HEK293T (cell line): ENCODE data around the gene COL23A1.

Source experiments
- CTCF ChIA-PET: fragments of 350-600 bp; formaldehyde crosslinking; extraction: SDS; loops from one replicate; lab custom pipeline; 2021; ENCODE audit warnings: antibody characterized with exemption, inconsistent platforms; lab: Yijun Ruan, JAX
- POLR2A ChIA-PET: fragments of 350-600 bp; formaldehyde crosslinking; extraction: SDS; loops from one replicate; lab custom pipeline; 2020; ENCODE audit warnings: antibody characterized with exemption, inconsistent platforms; lab: Yijun Ruan, JAX
- DNase-seq: peaks from one replicate; pipeline ENCODE4 v3.0.0; 2012; ENCODE audit warnings: mixed read lengths; ENCODE audit errors: extremely low spot score
- ARNT ChIP-seq: fragments of 450-650 bp; IDR thresholded peaks from 2 replicates; pipeline ENCODE4 v1.6.1; 2017; ENCODE audit warnings: mild to moderate bottlenecking
- BHLHE40 ChIP-seq: fragments of 450-650 bp; IDR thresholded peaks from 2 replicates; pipeline ENCODE4 v1.6.1; 2016; ENCODE audit warnings: mild to moderate bottlenecking, moderate library complexity, borderline replicate concordance
- CTBP1 ChIP-seq: fragments of 450-650 bp; IDR thresholded peaks from 2 replicates; pipeline ENCODE4 v1.6.1; 2016; ENCODE audit warnings: borderline replicate concordance
- ELF4 ChIP-seq: fragments of 450-650 bp; IDR thresholded peaks from 2 replicates; pipeline ENCODE4 v1.6.1; 2017; ENCODE audit warnings: antibody characterized with exemption
- FOXA1 ChIP-seq: fragments of 450-650 bp; IDR thresholded peaks from 2 replicates; pipeline ENCODE4 v1.6.1; 2016; ENCODE audit warnings: mild to moderate bottlenecking
- FOXK2 ChIP-seq: fragments of 450-650 bp; IDR thresholded peaks from 2 replicates; pipeline ENCODE4 v1.6.1; 2016; ENCODE audit warnings: mild to moderate bottlenecking
- FOXM1 ChIP-seq: fragments of 450-650 bp; IDR thresholded peaks from 2 replicates; pipeline ENCODE4 v1.6.1; 2017; ENCODE audit warnings: mild to moderate bottlenecking, borderline replicate concordance
- HDGF ChIP-seq: fragments of 450-650 bp; IDR thresholded peaks from 2 replicates; pipeline ENCODE4 v1.6.1; 2017; ENCODE audit warnings: antibody characterized with exemption, borderline replicate concordance
- L3MBTL2 ChIP-seq: fragments of 450-650 bp; conservative IDR thresholded peaks from 2 replicates; pipeline ENCODE4 v1.6.1; 2016; ENCODE audit warnings: mild to moderate bottlenecking
- LEF1 ChIP-seq: fragments of 450-650 bp; IDR thresholded peaks from 2 replicates; pipeline ENCODE4 v1.6.1; 2017; ENCODE audit warnings: mild to moderate bottlenecking, borderline replicate concordance
- NFRKB ChIP-seq: fragments of 450-650 bp; IDR thresholded peaks from 2 replicates; pipeline ENCODE4 v1.6.1; 2016; ENCODE audit warnings: mild to moderate bottlenecking, moderate library complexity
- PKNOX1 ChIP-seq: fragments of 450-650 bp; IDR thresholded peaks from 2 replicates; pipeline ENCODE4 v1.6.1; 2016
- SP1 ChIP-seq: fragments of 450-650 bp; IDR thresholded peaks from 2 replicates; pipeline ENCODE4 v1.6.1; 2017
- SUZ12 ChIP-seq: fragments of 450-650 bp; IDR thresholded peaks from 2 replicates; pipeline ENCODE4 v1.6.1; 2016; ENCODE audit warnings: mild to moderate bottlenecking
- TARDBP ChIP-seq: fragments of 450-650 bp; IDR thresholded peaks from 2 replicates; pipeline ENCODE4 v1.6.1; 2016
- ZNF384 ChIP-seq: fragments of 450-650 bp; IDR thresholded peaks from 2 replicates; pipeline ENCODE4 v1.6.1; 2016

The COL23A1 gene

GRCh38 chr5:178284996-178285395 is 305.2 kb downstream of the COL23A1 start:
- ChIA-PET POLR2A (no interaction called here), CTCF (interaction anchor here (0.6 to 1.0 kb wide), 3 partner anchors 20 to 77 kb away, joined by 3 to 4 read pairs (median 4); no protein-coding TSS in a partner anchor)
- TF ChIP-seq HDGF, result no peak
- no peak for TF ChIP-seq ELF4
- TF ChIP-seq ZNF384, result no peak
- no peak for TF ChIP-seq PKNOX1
- TF ChIP-seq FOXK2, result no peak
- no peak for TF ChIP-seq SUZ12
- TF ChIP-seq SP1, result no peak
- TF ChIP-seq NFRKB, result no peak
- TF ChIP-seq L3MBTL2, result no peak
- no peak for TF ChIP-seq LEF1
- TF ChIP-seq CTBP1, result no peak
- no peak for TF ChIP-seq ARNT
- TF ChIP-seq BHLHE40, result no peak
- TF ChIP-seq FOXA1, result no peak
- no peak for TF ChIP-seq FOXM1
- no peak for DNase-seq

- DNase-seq, result no peak
- CTCF ChIA-PET, result interaction anchor here (0.9 to 1.2 kb wide), 3 partner anchors 20 to 268 kb away, joined by 3 to 4 read pairs (median 4); no protein-coding TSS in a partner anchor
- POLR2A ChIA-PET, result no interaction called here
- TF ChIP-seq BHLHE40 (no peak), PKNOX1 (no peak), L3MBTL2 (no peak), ZNF384 (no peak), ARNT (no peak), HDGF (no peak), ELF4 (no peak), CTBP1 (no peak), SP1 (no peak), FOXK2 (no peak), SUZ12 (no peak), LEF1 (no peak), FOXA1 (no peak), FOXM1 (no peak), TARDBP (no peak), NFRKB (no peak)
Observed at GRCh38 chr5:178284093-178284675, 306.0 kb downstream of the COL23A1 start.

- TF ChIP-seq LEF1, result no peak
- TF ChIP-seq SP1, result no peak
- no peak for TF ChIP-seq BHLHE40
- no peak for TF ChIP-seq FOXK2
- no peak for TF ChIP-seq L3MBTL2
- TF ChIP-seq FOXM1, result no peak
- TF ChIP-seq HDGF, result no peak
- TF ChIP-seq NFRKB, result no peak
- TF ChIP-seq PKNOX1, result no peak
- no peak for TF ChIP-seq FOXA1
- no peak for TF ChIP-seq ARNT
- TF ChIP-seq SUZ12, result no peak
- no peak for TF ChIP-seq TARDBP
- no peak for TF ChIP-seq ZNF384
- CTCF ChIA-PET, result interaction anchor here (0.5 to 1.2 kb wide), 3 partner anchors 42 to 576 kb away, joined by 4 to 5 read pairs (median 4); partner anchors contain the start of gene ZNF354B
- POLR2A ChIA-PET, result no interaction called here
- DNase-seq, result no peak
Observed at GRCh38 chr5:178283520-178283919, 306.7 kb downstream of the COL23A1 start.

- DNase-seq, result no peak
- TF ChIP-seq ZNF384 (no peak), FOXM1 (no peak), PKNOX1 (no peak), L3MBTL2 (no peak), CTBP1 (no peak), ELF4 (no peak), ARNT (no peak), NFRKB (no peak), BHLHE40 (no peak), SUZ12 (no peak), TARDBP (no peak), LEF1 (no peak), FOXK2 (no peak), SP1 (no peak), FOXA1 (no peak), HDGF (no peak)
- POLR2A ChIA-PET, result no interaction called here
- CTCF ChIA-PET, result interaction anchor here (1.0 kb wide), 1 partner anchor 179 kb away, joined by 3 read pairs; no protein-coding TSS in a partner anchor
Observed at GRCh38 chr5:178282391-178282790, 307.8 kb downstream of the COL23A1 start.

GRCh38 chr5:178281331-178281730 is 308.9 kb downstream of the COL23A1 start:
- TF ChIP-seq LEF1, result no peak
- no peak for TF ChIP-seq TARDBP
- TF ChIP-seq SP1, result no peak
- TF ChIP-seq NFRKB, result no peak
- TF ChIP-seq BHLHE40, result no peak
- TF ChIP-seq ARNT, result no peak
- TF ChIP-seq FOXA1, result no peak
- TF ChIP-seq L3MBTL2, result no peak
- no peak for TF ChIP-seq FOXM1
- TF ChIP-seq HDGF, result no peak
- ChIA-PET POLR2A (no interaction called here), CTCF (interaction anchor here (0.6 to 2.9 kb wide), 6 partner anchors 57 to 434 kb away, joined by 3 to 10 read pairs (median 3); partner anchors contain the start of gene COL23A1)
- no peak for DNase-seq
